Activated T-cell treated with anti-CD3 and anti-CD28 coated beads for 24 hours (primary cell): ENCODE results near the gene SDE2.
A peak's percentile ranks its signal among the peaks of the same experiment; 100 is the strongest.
"Not testable (repeated sequence)": the region's sequence is repeated elsewhere in the genome, so short reads cannot be mapped to it uniquely, and the experiment has no call there.

Experiments
- DNase-seq: peaks from one replicate; pipeline ENCODE4 v3.0.0-alpha.2; 2020; ENCODE audit warnings: low read depth

Gene SDE2

GRCh38 chr1:225975146-225975545 lies 24.0 kb downstream of the SDE2 start:
- not testable (repeated sequence) for DNase-seq

GRCh38 chr1:225974454-225974853 lies 24.7 kb downstream of the SDE2 start:
- no peak for DNase-seq

DNA sequence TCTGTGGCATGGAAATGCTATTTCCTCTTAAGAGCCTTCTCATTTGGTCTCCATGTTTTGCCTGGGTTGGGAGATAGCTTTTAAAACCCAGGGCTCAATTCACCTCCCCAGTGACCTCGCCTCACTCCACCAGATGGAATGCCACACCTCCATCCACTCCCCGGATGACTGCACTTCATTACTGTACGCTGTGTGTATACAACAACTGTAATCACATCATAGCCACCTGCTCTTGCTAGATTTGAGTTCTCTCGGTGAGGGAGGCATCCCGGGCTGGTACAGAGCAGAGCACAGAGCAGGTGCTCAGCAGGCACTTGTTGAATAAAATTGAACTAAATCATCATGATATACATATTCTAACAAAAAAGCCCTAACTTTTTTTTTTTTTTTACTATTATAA lies 26.0 kb downstream of the SDE2 start:
- no peak for DNase-seq

- DNase-seq = no peak
Measured at GRCh38 chr1:225972344-225973152, 26.6 kb downstream of the SDE2 start.

GRCh38 chr1:225970592-225971157 lies 28.5 kb downstream of the SDE2 start:
- not testable (repeated sequence) for DNase-seq

DNA sequence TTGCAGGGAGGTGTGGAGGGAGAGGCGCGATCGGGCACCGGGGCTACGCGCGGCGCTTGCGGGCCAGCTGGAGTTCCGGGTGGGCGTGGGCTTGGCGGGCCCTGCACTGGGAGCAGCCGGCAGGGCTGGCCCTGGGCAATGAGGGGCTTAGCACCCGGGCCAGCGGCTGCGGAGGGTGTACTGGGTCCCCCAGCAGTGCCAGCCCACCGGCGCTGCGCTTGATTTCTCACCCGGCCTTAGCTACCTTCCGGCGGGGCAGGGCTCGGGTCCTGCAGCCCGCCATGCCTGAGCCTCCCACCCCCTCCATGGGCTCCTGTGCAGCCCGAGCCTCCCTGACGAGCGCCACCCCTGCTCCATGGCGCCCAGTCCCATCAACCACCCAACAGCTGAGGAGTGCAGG lies 29.4 kb downstream of the SDE2 start:
- DNase-seq = not testable (repeated sequence)

DNA sequence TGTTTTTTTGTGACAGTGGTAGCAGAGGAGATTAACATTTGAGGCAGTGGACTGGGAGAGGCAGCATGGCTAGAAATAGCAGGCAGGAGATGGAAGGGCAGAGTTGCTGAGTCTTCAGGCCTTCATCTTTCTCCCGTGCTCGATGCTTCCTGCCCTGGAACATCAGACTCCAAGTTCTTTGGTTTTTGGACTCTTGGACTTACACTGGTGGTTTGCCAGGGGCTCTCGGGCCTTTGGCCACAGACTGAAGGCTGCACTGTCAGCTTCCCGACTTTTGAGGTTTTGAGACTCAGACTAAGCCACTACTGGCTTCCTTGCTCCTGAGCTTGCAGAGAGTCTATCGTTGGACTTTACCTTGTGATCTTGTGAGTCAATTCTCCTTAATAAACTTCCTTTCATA lies 33.9 kb downstream of the SDE2 start:
- no peak for DNase-seq

DNA sequence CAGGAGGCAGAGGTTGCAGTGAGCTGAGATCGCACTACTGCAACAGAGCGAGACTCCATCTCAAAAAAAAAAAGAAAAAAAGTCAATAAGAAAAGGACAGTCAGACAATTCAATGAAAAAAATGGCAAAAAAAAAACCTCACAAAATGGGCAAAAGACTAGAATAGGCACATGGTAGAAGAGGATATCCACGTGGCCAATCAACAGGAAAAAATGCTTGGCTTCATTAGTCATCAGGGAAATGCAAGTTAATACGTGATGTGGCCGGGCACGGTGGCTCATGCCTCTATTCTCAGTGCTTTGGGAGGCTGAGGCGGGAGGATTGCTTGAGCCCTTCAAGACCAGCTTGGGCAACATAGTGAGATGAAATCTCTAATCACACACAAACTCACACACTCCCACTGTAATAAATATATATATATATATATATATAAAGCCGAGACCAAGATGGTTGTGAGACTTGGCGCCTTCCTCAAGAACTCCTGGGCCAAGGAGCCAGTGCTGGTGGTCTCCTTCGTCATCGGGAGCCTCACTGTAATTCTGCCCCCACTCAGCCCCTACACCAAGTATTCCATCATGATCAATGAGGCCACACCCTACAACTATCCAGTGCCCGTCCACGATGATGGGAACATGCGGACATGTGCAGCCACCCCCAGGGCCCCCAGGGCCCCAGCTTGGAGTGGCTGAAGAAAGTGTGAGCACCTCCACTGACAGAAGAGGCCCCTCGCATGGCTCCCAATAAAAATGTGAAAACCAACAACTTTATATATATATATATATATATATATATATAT lies 35.2 kb downstream of the SDE2 start:
- DNase-seq = no peak

- DNase-seq = peak; percentile 52
Measured at GRCh38 chr1:225962440-225962975, 36.6 kb downstream of the SDE2 start.

DNA sequence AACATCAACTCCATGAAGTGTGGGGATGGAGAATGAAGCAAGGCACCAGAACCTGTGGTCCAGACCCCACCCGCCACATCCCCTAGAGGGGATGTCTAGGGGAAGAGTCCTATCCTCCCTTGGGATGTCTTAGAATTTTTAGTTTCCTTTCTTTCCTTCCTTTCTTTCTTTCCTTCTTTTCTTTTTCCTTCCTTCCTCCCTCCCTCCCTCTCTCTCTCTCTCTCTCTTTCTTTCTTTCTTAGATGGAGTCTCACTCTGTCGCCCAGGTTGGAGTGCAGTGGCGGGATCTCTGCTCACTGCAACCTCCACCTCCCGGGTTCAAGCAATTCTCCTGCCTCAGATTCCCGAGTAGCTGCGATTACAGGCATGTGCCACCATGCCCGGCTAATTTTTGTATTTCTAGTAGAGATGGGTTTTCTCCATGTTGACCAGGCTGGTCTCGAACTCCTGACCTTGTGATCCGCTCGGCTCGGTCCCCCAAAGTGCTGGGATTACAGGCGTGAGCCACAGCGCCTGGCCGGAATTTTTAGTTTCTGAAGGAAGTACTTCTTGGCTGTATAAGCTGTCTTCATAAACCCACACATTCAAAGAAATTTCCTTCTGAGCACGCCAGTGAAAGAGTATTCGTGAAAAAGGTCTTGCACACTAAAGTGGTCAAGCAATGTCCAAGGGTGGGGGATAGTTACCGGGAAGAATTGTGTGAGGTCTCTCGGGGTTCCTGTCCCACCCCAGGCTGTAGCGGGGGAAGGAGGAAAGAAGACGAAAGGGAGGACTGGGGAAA lies 37.3 kb downstream of the SDE2 start:
- no peak for DNase-seq

GRCh38 chr1:225958041-225958440 lies 41.1 kb downstream of the SDE2 start:
- DNase-seq = no peak

DNA sequence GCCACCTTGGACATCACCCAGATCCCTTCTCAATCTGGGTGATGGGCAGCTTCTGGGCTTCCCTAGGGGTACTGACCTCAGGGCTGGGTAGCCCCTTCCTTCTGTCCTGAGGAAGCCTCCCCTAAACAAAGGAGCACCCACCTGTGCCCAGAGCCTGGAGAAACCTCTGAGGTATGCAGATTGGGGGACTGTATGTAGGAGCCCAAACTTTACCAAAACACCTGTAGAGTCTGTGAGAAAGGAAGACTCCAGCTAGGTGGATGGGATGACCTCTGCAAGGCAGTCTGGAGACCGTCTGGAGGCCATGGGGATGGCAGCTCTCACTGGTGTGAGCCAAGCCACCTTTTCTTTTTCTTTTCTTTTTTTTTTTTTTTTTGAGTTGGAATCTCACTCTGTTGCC lies 44.4 kb downstream of the SDE2 start:
- DNase-seq = no peak

DNA sequence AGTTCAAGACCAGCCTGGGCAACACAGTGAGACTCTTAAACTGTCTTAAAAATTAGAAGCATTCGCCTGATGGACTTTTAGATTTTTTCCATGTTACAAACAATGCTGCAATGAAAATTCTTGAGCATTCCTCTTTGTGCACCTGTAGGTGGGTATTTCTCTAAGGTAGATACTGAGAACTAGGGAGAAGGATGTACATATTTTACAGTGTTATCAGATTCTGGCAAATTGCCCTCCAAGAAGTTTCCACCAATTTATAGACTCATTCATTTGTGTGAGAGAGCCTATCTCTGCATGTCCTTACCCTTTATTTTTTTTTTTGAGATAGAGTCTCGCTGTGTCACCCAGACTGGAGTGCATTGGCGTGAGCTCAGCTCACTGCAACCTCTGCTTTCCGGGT lies 45.8 kb downstream of the SDE2 start:
- DNase-seq = no peak

- no peak for DNase-seq
Measured at GRCh38 chr1:225950905-225951497, 48.1 kb downstream of the SDE2 start.

DNA sequence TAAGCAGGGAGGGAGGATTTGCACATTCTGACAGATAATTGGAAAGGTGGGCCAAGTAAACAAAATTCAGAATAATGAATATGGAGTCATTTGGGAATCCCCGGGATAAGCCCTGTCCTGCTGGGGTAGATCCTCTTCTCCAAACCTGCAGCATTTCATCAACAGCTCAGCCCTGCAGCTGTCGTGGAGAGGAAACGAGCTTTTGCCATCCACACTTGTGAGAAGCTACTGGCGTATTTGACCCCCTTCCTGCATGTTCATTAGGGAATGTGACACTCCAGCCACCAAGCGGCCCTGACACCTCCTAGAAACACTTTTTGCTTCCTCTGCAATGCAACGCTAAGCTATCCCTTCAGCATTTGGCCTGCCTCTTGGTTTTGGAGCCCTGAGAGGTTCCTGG lies 50.1 kb downstream of the SDE2 start:
- no peak for DNase-seq

GRCh38 chr1:225946803-225947202 lies 52.3 kb downstream of the SDE2 start:
- no peak for DNase-seq

DNA sequence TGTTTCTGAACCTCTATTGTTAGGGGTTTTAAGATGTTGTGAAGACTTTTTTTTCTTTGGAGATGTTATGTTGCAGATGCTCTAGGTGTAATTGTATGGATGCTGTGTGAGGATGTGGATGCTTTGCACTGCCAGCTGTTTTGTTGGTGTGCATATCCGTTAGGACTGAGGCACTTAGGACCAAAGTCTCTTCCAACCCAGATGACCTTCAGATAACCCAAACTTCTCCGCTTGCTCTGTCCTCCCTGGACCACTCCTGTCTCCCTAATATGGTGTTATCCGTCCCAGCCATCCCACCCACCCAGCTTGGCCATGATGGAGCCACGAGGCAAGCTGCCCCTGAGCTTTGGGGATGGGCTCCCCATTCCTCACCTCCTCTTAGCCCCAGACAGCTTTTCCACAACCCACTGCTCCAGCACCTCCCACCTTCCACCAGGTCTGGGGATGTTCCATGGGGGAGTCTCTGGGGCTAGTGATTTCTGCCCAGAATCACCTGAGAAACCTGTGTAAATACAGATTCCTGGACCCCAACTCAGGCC lies 53.0 kb downstream of the SDE2 start:
- no peak for DNase-seq

DNA sequence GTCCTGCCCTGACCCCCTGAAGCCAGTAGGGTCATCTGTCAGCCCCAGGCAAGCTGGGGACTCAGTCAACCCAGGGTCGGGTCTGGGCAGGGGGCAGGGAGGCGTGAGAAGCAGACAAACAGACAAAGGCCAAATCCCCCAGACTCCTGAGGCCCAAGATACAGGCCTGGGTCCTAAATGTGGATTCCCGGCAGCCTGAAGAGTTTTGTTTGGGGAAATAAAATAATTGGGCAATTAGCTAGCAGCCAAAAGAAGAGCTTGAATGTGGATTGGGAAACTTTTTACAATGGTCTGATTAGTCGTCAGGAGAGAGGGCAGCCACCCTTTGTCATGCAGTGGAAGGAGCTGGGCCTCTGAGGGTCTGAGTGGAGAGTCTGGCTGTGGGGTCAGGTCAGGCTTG lies 53.6 kb downstream of the SDE2 start:
- DNase-seq = no peak

DNA sequence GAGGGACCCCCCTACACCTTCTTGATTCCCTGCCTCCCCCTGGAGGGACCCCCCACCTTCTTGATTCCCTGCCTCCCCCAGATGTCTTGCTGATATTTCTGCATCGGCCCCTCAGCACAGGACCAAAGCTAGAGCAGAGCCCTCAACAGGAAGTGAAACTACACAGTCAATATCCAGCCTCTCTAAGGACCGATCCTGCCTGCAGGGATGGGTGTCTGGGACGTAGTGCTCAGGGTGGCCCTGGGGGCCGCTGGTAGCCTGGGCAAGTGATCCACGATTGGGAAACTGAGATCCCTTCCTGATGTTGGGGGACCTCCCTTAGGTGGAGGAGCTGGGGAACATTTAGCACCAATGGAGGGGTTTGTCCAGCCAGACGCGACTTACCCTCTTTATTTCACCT lies 54.2 kb downstream of the SDE2 start:
- no peak for DNase-seq

DNA sequence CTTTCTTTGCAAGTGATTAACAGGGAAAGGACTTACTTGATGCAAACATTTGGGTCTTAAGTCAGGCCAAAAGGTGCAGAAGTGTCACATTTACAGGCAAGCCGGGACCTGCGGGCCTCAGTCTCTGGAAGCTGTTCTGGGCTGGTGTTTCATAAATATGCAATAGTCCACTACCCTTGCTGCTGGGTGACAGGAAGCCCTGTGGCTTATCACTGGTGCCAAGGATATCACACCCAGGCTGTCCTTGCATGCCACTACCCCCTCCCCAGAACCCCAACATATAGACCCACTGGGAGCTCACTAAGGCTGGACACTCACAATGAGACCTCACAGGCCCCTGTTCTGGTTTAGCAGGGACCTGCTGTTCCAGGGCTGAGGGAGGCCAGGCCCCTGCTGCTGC lies 54.8 kb downstream of the SDE2 start:
- no peak for DNase-seq

DNA sequence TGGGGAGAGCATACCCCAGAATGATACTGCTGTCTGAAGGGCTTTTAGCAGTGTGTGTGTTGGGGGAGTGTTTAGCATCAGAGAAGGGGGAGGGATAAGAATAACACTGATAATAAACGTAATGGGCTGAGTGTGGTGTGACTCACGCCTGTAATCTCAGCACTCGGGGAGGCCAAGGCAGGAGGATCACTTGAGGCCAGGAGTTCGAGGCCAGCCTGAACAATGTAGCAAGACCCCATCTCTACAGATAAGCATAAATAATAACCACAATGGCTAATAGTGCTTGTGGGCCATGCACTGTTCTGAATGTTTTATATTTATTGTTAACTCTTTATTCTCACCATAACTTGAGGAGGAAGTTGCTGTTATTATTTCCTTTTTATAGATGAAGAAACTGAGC lies 55.6 kb downstream of the SDE2 start:
- DNase-seq = no peak
